Activated T-cell treated with anti-CD3 and anti-CD28 coated beads for 4 hours (primary cell): ENCODE results near the gene INA.
"Not testable (repeated sequence)": the region's sequence is repeated elsewhere in the genome, so short reads cannot be mapped to it uniquely, and the experiment has no call there.

Experiments
- DNase-seq: peaks from one replicate; pipeline ENCODE4 v3.0.0-alpha.2; 2020

Gene INA

GRCh38 chr10:103276896-103277712, at the start of gene INA:
Gene INA, plus strand, starts transcription at chr10:103277138. Its CDS starts 74 bp downstream, at chr10:103277212.
- DNase-seq: no peak

DNA sequence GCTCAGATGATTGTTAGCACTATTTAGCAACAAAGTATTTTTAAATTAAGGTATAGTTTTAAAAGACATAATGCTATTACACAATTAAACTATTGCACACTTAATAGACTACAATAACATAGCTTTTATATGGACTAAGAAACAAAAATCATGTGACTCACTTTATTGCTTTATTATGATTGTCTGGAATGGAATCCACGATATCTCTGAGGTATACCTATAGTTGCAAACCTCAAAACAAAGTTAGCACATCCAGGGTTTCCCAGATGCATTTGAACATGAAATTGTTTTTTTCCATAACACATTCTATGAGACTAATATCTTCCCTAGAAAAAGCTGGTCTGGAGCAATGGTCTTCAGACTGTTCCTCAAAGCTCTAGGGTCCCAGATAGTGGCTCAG, 49.5 kb upstream of the INA start:
- DNase-seq: no peak

DNA sequence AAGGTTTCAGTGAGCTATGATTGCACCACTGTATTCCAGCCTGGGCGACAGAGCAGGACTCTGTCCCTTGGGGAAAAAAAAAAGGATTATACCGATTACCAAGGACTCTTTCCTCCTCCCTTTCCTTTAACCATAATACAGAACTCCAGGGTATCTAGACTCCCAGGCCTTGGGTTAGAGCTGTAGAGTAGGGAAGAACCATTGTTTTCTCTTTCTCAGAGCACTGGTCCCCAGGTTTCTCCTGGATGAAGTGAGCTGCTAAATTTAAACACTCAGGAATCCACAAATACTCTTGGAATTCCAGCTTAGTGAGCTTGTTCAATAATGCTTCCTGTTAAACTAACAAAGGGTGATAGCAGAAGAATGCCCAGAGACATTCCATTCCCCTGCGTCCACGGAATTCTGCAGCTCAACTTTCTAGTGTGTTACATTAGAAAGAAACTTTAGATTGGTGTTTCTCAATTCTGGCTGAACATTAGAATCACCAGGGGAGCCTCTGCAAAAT, 45.8 kb upstream of the INA start:
- DNase-seq: no peak

- no peak for DNase-seq
These were observed 44.7 kb upstream of the INA start for GRCh38 chr10:103232131-103232673.

DNA sequence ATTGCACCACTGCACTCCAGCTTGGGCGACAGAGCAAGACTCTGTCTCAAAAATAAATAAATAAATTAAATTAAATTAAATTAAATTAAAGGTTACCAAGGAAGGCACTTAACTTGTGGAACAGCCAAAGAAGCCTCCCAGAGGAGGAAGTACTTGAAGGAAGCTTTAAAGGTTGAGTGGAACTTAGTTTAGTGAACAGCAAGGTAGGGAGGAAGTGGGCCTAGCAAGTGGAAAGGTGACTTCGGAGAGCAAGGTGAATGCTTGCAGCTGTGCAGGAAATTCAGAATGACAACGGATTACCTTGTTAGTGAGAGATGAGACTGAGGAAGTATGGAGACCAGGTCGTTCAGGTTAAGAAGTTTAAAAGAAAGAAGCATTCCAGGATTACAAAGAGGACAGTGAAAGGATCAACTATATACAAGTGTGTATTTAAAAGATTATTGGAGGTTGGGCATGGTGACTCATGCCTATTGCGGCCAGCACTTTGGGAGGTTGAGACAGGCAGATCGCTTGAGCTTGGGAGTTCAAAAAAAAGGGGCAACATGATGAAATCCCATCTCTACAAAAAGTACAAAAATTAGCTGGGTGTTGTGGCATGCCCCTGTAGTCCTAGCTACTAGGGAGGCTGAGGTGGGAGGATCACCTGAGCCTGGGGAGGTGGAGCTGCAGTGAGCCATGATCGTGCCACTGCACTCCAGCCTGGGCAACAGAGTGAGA, 44.0 kb upstream of the INA start:
- DNase-seq: no peak

- no peak for DNase-seq
These were observed 41.2 kb upstream of the INA start for GRCh38 chr10:103235775-103236174.

GRCh38 chr10:103238506-103239252, 38.3 kb upstream of the INA start:
- no peak for DNase-seq

- DNase-seq: no peak
These were observed 35.5 kb upstream of the INA start for GRCh38 chr10:103241262-103242011.

GRCh38 chr10:103244666-103245271, 32.2 kb upstream of the INA start:
- peak; percentile 45 for DNase-seq

DNA sequence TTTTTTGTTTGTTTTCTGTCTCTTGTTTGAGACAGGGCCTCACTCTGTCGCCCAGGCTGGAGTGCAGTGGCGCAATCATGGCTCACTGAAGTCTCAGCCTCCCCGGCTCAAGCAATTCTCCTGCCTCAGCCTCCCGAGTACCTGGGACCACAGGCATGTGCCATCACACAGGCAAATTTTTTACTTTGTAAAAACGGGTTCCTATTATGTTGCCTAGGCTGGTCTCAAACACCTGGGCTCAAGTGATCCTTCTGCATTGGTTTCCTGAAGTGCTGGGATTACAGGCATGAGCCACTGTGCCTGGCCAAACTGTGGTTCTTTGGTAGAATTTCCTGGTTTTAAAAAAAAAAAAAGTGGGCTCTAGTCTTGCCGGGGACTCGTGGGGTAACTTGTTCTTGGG, 31.4 kb upstream of the INA start, which contains the start of gene RPEL1:
RPEL1 (plus strand) TSS at position 301 of the 400 bp plus-strand sequence. CDS start 110 bp downstream, outside the sequence.
- not testable (repeated sequence) for DNase-seq

- no peak for DNase-seq
These were observed 30.6 kb upstream of the INA start for GRCh38 chr10:103246324-103246723.

GRCh38 chr10:103254113-103254512, 22.8 kb upstream of the INA start:
- DNase-seq: no peak

DNA sequence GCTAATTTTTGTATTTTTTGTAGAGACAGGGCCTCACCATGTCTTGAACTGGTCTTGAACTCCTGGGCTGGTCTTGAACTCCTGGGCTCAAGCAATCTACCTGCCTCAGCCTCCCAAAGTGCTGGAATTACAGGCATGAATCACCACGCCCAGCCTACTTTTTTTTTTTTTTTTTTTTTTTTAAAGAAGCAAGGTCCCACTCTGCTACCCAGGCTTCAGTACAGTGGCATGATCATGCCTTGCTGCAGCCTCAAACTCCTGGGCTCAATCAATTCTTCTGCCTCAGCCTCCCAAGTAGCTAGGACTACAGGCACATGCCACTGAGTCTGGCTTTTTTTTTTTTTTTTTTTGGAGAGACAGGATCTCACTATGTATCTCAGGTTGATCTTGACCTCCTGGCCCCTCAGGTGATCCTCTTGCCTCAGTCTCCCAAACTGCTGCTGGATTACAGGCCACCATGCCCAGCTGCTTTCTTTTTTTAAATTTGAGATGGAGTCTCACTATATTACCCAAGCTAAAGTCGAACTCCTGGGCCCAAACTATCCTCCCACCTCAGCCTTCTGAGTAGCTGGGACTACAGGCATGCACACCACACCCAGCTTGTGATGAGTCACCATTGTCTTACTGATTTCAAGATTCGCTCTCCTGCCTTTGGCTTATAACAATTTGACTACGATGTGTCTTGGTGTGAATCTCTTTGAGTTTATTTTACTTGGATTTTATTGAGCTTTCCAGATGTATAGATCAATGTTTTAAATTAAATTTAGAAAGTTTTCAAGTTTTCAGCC, 22.2 kb upstream of the INA start:
- DNase-seq: no peak

- no peak for DNase-seq
These were observed 20.3 kb upstream of the INA start for GRCh38 chr10:103256613-103257012.

- DNase-seq: no peak
These were observed 19.1 kb upstream of the INA start for GRCh38 chr10:103257812-103258211.

DNA sequence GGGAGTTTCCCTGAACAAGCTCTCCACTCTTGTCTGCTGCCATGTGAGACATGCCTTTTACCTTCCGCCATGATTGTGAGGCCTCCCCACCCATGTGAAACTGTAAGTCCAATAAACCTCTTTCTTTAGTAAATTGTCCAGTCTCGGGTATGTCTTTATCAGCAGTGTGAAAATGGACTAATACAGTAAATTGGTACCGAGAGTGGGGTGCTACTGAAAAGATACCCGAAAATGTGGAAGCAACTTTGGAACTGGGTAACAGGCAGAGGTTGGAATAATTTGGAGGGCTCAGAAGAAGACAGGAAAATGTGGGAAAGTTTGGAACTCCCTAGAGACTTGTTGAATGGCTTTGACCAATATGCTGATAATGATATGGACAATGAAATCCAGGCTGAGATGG, 18.0 kb upstream of the INA start:
- not testable (repeated sequence) for DNase-seq

- no peak for DNase-seq
These were observed 16.9 kb upstream of the INA start for GRCh38 chr10:103259989-103260388.

DNA sequence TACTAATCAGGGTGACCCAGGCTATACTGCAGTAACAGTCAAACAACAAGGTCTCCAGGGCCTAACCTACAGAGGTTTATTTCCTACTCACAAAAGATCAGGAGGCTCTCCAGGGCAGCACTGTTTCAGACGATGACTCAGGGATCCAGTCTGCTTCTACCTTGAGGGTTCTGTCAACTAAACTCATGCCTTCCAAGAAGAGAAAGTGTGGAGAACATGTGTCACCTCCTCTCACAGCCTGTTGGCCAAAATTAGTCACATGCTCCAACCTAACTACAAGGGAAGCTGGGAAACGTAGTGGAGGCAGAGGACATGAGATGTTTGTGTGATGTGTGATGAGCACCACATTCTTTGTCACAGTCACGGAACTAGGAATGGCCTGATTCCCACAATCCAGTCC, 14.7 kb upstream of the INA start:
- DNase-seq: no peak

GRCh38 chr10:103265717-103266329, 11.1 kb upstream of the INA start:
- DNase-seq: peak; percentile 7

GRCh38 chr10:103273041-103273441, 3.9 kb upstream of the INA start:
- no peak for DNase-seq
